Cardiac muscle cell (in vitro differentiated cells and primary cell): ENCODE measurements around the gene FRMPD2. TPM values are rescaled to one million over a fixed set of nuclear protein-coding genes. Genes with fewer than 3 reads are reported as not detected.

Experiments
- DNase-seq, 2 donors: peaks; one replicate each; pipeline versions ENCODE4 v3.0.0 to v3.0.0-alpha.2; 2010 to 2017; ENCODE audit warnings: low read depth in 1 of 2, low spot score in 1 of 2
- H3K27ac ChIP-seq: fragments of 200-600 bp; sonication (generic); 2 replicates; pipeline ENCODE4 v1.5.1; 2016
- H3K27me3 ChIP-seq: fragments of 200-600 bp; sonication (generic); 2 replicates; pipeline ENCODE4 v1.6.0; 2016; ENCODE audit warnings: control low read depth
- H3K36me3 ChIP-seq: fragments of 200-600 bp; sonication (generic); 2 replicates; pipeline ENCODE4 v1.5.1; 2016; ENCODE audit warnings: control low read depth
- H3K4me1 ChIP-seq: fragments of 200-600 bp; sonication (generic); 2 replicates; pipeline ENCODE4 v1.8.1; 2017; ENCODE audit warnings: low read depth, mild to moderate bottlenecking, mixed run types
- H3K4me3 ChIP-seq: fragments of 200-600 bp; sonication (generic); 2 replicates; pipeline ENCODE4 v1.5.1; 2016; ENCODE audit warnings: mild to moderate bottlenecking
- H3K9me3 ChIP-seq: fragments of 200-600 bp; sonication (generic); 2 replicates; pipeline ENCODE4 v1.5.1; 2017; ENCODE audit warnings: low read depth, mild to moderate bottlenecking, control low read depth
- CTCF ChIP-seq: IDR thresholded peaks from 2 replicates; pipeline ENCODE4 v1.5.1; 2012; ENCODE audit warnings: low read depth, mild to moderate bottlenecking, low read length
- polyA plus RNA-seq: library from polyadenylated mRNA; unstranded; fragments of >200 nt; fragmentation: Nextera tagmentation; extraction: Ambion mirVana; gene quantifications from 2 replicates; pipeline ENCODE4 v1.2.1, GENCODE V29; 2016
- total RNA-seq: library from RNA; depleted of rRNA; stranded (reverse); fragments of >200 nt; gene quantifications from 2 replicates; pipeline ENCODE4 v1.2.3, GENCODE V29; 2016

FRMPD2 gene
- total and polyA plus RNA-seq, 2 experiments from 2014 or later: 2.3 to 3.0 TPM

GRCh38 chr10:48239618-48240017 is 34.9 kb downstream of the FRMPD2 start:
- Histone ChIP-seq H3K36me3 (no peaks in the 10 kb centered on the region), H3K27me3 (no peaks in the 10 kb centered on the region), H3K4me1 (no peaks in the 10 kb centered on the region), H3K27ac (no peak overlapping the region), H3K9me3 (no peaks in the 10 kb centered on the region), H3K4me3 (no peak overlapping the region)
- DNase-seq: no peak
- TF ChIP-seq CTCF: no peak

- no peak overlapping the region for H3K27ac ChIP-seq
- TF ChIP-seq CTCF: no peak
- no peak for DNase-seq
- no peaks in the 10 kb centered on the region for H3K9me3 ChIP-seq
- H3K4me3 ChIP-seq: no peak overlapping the region
- H3K27me3 ChIP-seq: no peaks in the 10 kb centered on the region
- H3K36me3 ChIP-seq: no peaks in the 10 kb centered on the region
- no peaks in the 10 kb centered on the region for H3K4me1 ChIP-seq
Observed at GRCh38 chr10:48238826-48239520, 35.5 kb downstream of the FRMPD2 start.

- Histone ChIP-seq H3K27me3 (no peaks in the 10 kb centered on the region), H3K36me3 (no peaks in the 10 kb centered on the region), H3K27ac (no peak overlapping the region), H3K4me1 (no peaks in the 10 kb centered on the region), H3K4me3 (no peak overlapping the region), H3K9me3 (no peaks in the 10 kb centered on the region)
- TF ChIP-seq CTCF: no peak
- DNase-seq: no peak
Observed at GRCh38 chr10:48237259-48238250, 36.9 kb downstream of the FRMPD2 start.

GRCh38 chr10:48236199-48236621 is 38.3 kb downstream of the FRMPD2 start:
- Histone ChIP-seq H3K27me3 (no peaks in the 10 kb centered on the region), H3K36me3 (no peaks in the 10 kb centered on the region), H3K27ac (no peak overlapping the region), H3K9me3 (no peaks in the 10 kb centered on the region), H3K4me1 (no peaks in the 10 kb centered on the region), H3K4me3 (no peak overlapping the region)
- TF ChIP-seq CTCF: no peak
- DNase-seq: no peak

GRCh38 chr10:48235501-48235900 is 39.0 kb downstream of the FRMPD2 start:
- TF ChIP-seq CTCF: no peak
- Histone ChIP-seq H3K27me3 (no peaks in the 10 kb centered on the region), H3K4me3 (no peak overlapping the region), H3K9me3 (no peaks in the 10 kb centered on the region), H3K4me1 (no peaks in the 10 kb centered on the region), H3K36me3 (no peaks in the 10 kb centered on the region), H3K27ac (no peak overlapping the region)
- no peak for DNase-seq
